GM18511 (cell line): ENCODE measurements around the gene MAGT1.
"Not testable (repeated sequence)": the region's sequence is repeated elsewhere in the genome, so short reads cannot be mapped to it uniquely, and the experiment has no call there.

Experiments
- ATAC-seq: cut with Tn5 transposase; IDR thresholded peaks from one replicate; pipeline ENCODE4 v1.9.1; 2021; ENCODE audit warnings: mild to moderate bottlenecking, moderate library complexity; ENCODE audit not compliant: unreplicated experiment

MAGT1 gene

GRCh38 chrX:77894921-77895886, at the start of gene MAGT1:
Gene MAGT1 (minus strand): TSS chrX:77895435. CDS start chrX:77895410, 25 bp downstream.
- peak; percentile 91 for ATAC-seq

GRCh38 chrX:77945031-77945430, 49.8 kb upstream of the MAGT1 start:
- ATAC-seq: not testable (repeated sequence)

- ATAC-seq: no peak
Observed at GRCh38 chrX:77938083-77938680, 42.9 kb upstream of the MAGT1 start.

- no peak for ATAC-seq
Observed at GRCh38 chrX:77937291-77937690, 42.1 kb upstream of the MAGT1 start.

GRCh38 chrX:77936299-77936698, 41.1 kb upstream of the MAGT1 start:
- ATAC-seq: no peak

- ATAC-seq: no peak
Observed at GRCh38 chrX:77935886-77936285, 40.7 kb upstream of the MAGT1 start.

GRCh38 chrX:77930581-77930980, 35.3 kb upstream of the MAGT1 start:
- ATAC-seq: no peak

- no peak for ATAC-seq
Observed at GRCh38 chrX:77925764-77926163, 30.5 kb upstream of the MAGT1 start.

- ATAC-seq: no peak
Observed at GRCh38 chrX:77924320-77924859, 29.2 kb upstream of the MAGT1 start.

GRCh38 chrX:77922787-77923186, 27.6 kb upstream of the MAGT1 start:
- no peak for ATAC-seq

GRCh38 chrX:77919370-77919769, 24.1 kb upstream of the MAGT1 start:
- ATAC-seq: not testable (repeated sequence)

GRCh38 chrX:77918568-77918967, 23.3 kb upstream of the MAGT1 start:
- ATAC-seq: no peak

- ATAC-seq: no peak
Observed at GRCh38 chrX:77917294-77917933, 22.2 kb upstream of the MAGT1 start.

- ATAC-seq: peak; percentile 93
Observed at GRCh38 chrX:77910108-77910840, 15.0 kb upstream of the MAGT1 start, which contains the start of gene ATP7A. Gene ATP7A (plus strand): TSS chrX:77910693. CDS start chrX:77971642, 60,949 bp downstream.

GRCh38 chrX:77901506-77901905, 6.3 kb upstream of the MAGT1 start:
- no peak for ATAC-seq

GRCh38 chrX:77900688-77901087, 5.5 kb upstream of the MAGT1 start:
- no peak for ATAC-seq

- peak; percentile 66 for ATAC-seq
Observed at GRCh38 chrX:77899081-77899828, 4.0 kb upstream of the MAGT1 start, which contains the start of gene COX7B. Gene COX7B (plus strand): TSS chrX:77899468. CDS start chrX:77899554, 86 bp downstream.

- ATAC-seq: no peak
Observed at GRCh38 chrX:77893713-77894112, 1.5 kb downstream of the MAGT1 start.

- no peak for ATAC-seq
Observed at GRCh38 chrX:77892887-77893286, 2.3 kb downstream of the MAGT1 start.

- ATAC-seq: not testable (repeated sequence)
Observed at GRCh38 chrX:77881418-77881817, 13.8 kb downstream of the MAGT1 start.
